OCI-LY7 (cell line): ENCODE measurements around the gene HEBP1. TPM values are rescaled to one million over a fixed set of nuclear protein-coding genes. Genes with fewer than 3 reads are reported as not detected.

Experiments
- BruUV-seq: library from RNA; stranded (reverse); fragments of 400-500 nt; replicated peaks from 2 replicates; lab custom pipeline; 2021; lab: Mats Ljungman, UMichigan
- CTCF ChIA-PET: fragments of 300-600 bp; sonication (Branson Sonifier 250); formaldehyde crosslinking; loops from one replicate; lab custom pipeline; 2022; ENCODE audit warnings: antibody characterized with exemption; ENCODE audit not compliant: unreplicated experiment; lab: Charles Lee
- POLR2A ChIA-PET: fragments of 300-600 bp; sonication (Branson Sonifier 250); formaldehyde crosslinking; loops from one replicate; lab custom pipeline; 2022; ENCODE audit warnings: antibody characterized with exemption; lab: Charles Lee
- DNase-seq: peaks from one replicate; pipeline ENCODE4 v3.0.0-alpha.2; 2015; ENCODE audit warnings: low spot score
- H2AFZ ChIP-seq: fragments of 200-600 bp; sonication (generic), shearing (Covaris generic); 2 replicates; pipeline ENCODE4 v1.6.1; 2014; ENCODE audit warnings: mild to moderate bottlenecking, antibody characterized with exemption, low read length, moderate library complexity
- H3K27ac ChIP-seq: fragments of 200-600 bp; sonication (generic); 2 replicates; pipeline ENCODE4 v1.5.1; 2014; ENCODE audit warnings: mixed run types, low read depth, mild to moderate bottlenecking, moderate library complexity, low read length, inconsistent platforms; ENCODE audit not compliant: poor library complexity, severe bottlenecking
- H3K36me3 ChIP-seq: fragments of 200-600 bp; sonication (generic); 2 replicates; pipeline ENCODE4 v1.6.1; 2014; ENCODE audit warnings: mild to moderate bottlenecking, antibody characterized with exemption, low read length, moderate library complexity, mixed read lengths; ENCODE audit not compliant: insufficient read depth
- H3K4me1 ChIP-seq: fragments of 200-600 bp; sonication (generic); 2 replicates; pipeline ENCODE4 v1.5.1; 2014; ENCODE audit warnings: mild to moderate bottlenecking, low read length; ENCODE audit not compliant: insufficient read depth, poor library complexity, severe bottlenecking
- H3K4me2 ChIP-seq: fragments of 200-600 bp; sonication (generic); 2 replicates; pipeline ENCODE4 v1.6.1; 2014; ENCODE audit warnings: mild to moderate bottlenecking, low read length
- H3K4me3 ChIP-seq: fragments of 200-600 bp; sonication (generic); 2 replicates; pipeline ENCODE4 v1.5.1; 2014; ENCODE audit warnings: mild to moderate bottlenecking, low read depth, low read length; ENCODE audit not compliant: poor library complexity, severe bottlenecking
- H3K79me2 ChIP-seq: fragments of 200-600 bp; sonication (generic); 2 replicates; pipeline ENCODE4 v1.6.1; 2016; ENCODE audit warnings: low read depth, mild to moderate bottlenecking, low read length, moderate library complexity, mixed read lengths; ENCODE audit not compliant: insufficient read depth
- H3K9me2 ChIP-seq: fragments of 200-600 bp; sonication (generic); 2 replicates; pipeline ENCODE4 v1.6.1; 2016; ENCODE audit warnings: mild to moderate bottlenecking, low read length, mixed read lengths; ENCODE audit not compliant: insufficient read depth
- H3K9me3 ChIP-seq: fragments of 200-600 bp; sonication (generic); 2 replicates; pipeline ENCODE4 v1.6.1; 2014; ENCODE audit warnings: mild to moderate bottlenecking, mixed run types, low read length, mixed read lengths
- H4K20me1 ChIP-seq: fragments of 200-600 bp; sonication (generic); 2 replicates; pipeline ENCODE4 v1.6.1; 2014; ENCODE audit warnings: mild to moderate bottlenecking, antibody characterized with exemption, low read length, moderate library complexity, mixed read lengths; ENCODE audit not compliant: insufficient read depth
- CTCF ChIP-seq: fragments of 200-600 bp; sonication (generic); conservative IDR thresholded peaks from 2 replicates; pipeline ENCODE4 v1.5.1; 2014; ENCODE audit warnings: mild to moderate bottlenecking, antibody characterized with exemption, low read length, moderate library complexity, mixed read lengths
- EZH2phosphoT487 ChIP-seq: fragments of 200-600 bp; sonication (generic); IDR thresholded peaks from 2 replicates; pipeline ENCODE4 v1.6.1; 2018; ENCODE audit warnings: low read depth, borderline replicate concordance, mild to moderate bottlenecking, mixed run types, antibody characterized with exemption, low read length, moderate library complexity, mixed read lengths
- intact Hi-C: fragments of 100-400 bp; cut with micrococcal nuclease; formaldehyde crosslinking; loops from one replicate; pipeline ENCODE4 v1.10.0; 2022; ENCODE audit not compliant: unreplicated experiment
- total RNA-seq, 2 experiments: library from RNA; depleted of rRNA in 1 of 2; stranded (reverse); fragments of >200 nt in 1 of 2; shearing (Covaris generic) in 1 of 2; gene quantifications; 2 replicates each; pipeline ENCODE4 v1.2.3, GENCODE V29; 2014 to 2022

HEBP1 gene
- total RNA-seq, 2 experiments from 2014 or later, result 0.16 to 1.3 TPM

- BruUV-seq, result no TSS peak
- Histone ChIP-seq H3K4me1 (no peaks in the 10 kb centered on the region), H3K4me2 (no peak overlapping the region), H3K36me3 (no peaks in the 10 kb centered on the region), H2AFZ (no peak overlapping the region), H3K4me3 (no peak overlapping the region), H4K20me1 (no peaks in the 10 kb centered on the region), H3K27ac (no peak overlapping the region), H3K9me3 (no peaks in the 10 kb centered on the region), H3K9me2 (no peaks in the 10 kb centered on the region), H3K79me2 (no peaks in the 10 kb centered on the region)
- no peak for DNase-seq
- ChIA-PET CTCF (no interaction called here), POLR2A (no interaction called here)
- intact Hi-C loops, result no loop called here
- TF ChIP-seq CTCF (no peak), EZH2phosphoT487 (no peak)
Observed at GRCh38 chr12:12964255-12964654, 35.8 kb downstream of the HEBP1 start.

DNA sequence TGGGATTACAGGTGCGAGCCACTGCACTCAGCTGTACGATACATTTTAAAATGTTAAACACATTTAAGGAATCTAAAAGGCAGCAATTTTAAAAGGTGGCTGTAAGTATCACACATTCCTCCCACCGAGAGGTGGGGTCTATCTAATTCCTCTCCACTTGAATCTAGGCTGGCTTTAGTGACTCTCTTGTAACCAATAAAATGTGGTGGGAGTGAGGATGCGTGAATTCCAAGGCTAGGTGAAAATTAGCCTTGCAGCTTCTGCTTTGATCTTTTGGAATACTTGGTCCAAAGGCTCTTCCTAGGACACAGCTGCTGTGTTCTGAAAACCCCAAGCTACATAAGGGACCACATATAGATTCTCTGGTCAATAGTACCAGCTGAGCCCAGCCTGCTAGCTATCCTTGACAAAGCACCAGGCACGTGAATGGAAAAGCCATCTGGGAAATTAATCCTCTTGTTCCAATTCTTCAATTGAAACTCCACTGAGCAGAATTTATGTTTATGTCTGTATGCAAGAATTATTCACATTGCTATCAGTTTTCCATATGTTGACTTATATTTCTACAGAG is 39.3 kb downstream of the HEBP1 start:
- no peak for TF ChIP-seq CTCF
- no peak for TF ChIP-seq EZH2phosphoT487
- Histone ChIP-seq H3K9me2 (no peaks in the 10 kb centered on the region), H4K20me1 (no peaks in the 10 kb centered on the region), H2AFZ (no peak overlapping the region), H3K27ac (no peak overlapping the region), H3K4me2 (no peak overlapping the region), H3K36me3 (no peaks in the 10 kb centered on the region), H3K4me1 (no peaks in the 10 kb centered on the region), H3K79me2 (no peaks in the 10 kb centered on the region), H3K4me3 (no peak overlapping the region), H3K9me3 (no peaks in the 10 kb centered on the region)
- no TSS peak for BruUV-seq
- DNase-seq, result no peak
- ChIA-PET CTCF (no interaction called here), POLR2A (no interaction called here)
- intact Hi-C loops, result no loop called here

- Histone ChIP-seq H3K9me2 (no peaks in the 10 kb centered on the region), H3K4me2 (no peak overlapping the region), H3K27ac (no peak overlapping the region), H3K9me3 (no peaks in the 10 kb centered on the region), H2AFZ (no peak overlapping the region), H3K4me3 (no peak overlapping the region), H4K20me1 (no peaks in the 10 kb centered on the region), H3K36me3 (no peaks in the 10 kb centered on the region), H3K4me1 (no peaks in the 10 kb centered on the region), H3K79me2 (no peaks in the 10 kb centered on the region)
- intact Hi-C loops, result no loop called here
- TF ChIP-seq EZH2phosphoT487 (no peak), CTCF (no peak)
- BruUV-seq, result no TSS peak
- CTCF ChIA-PET, result no interaction called here
- POLR2A ChIA-PET, result no interaction called here
- DNase-seq, result no peak
Observed at GRCh38 chr12:12958886-12959285, 41.2 kb downstream of the HEBP1 start.
